ENCODE results near the gene RBX1.
A peak's percentile ranks its signal among the peaks of the same experiment; 100 is the strongest.
"Not testable (repeated sequence)": the region's sequence is repeated elsewhere in the genome, so short reads cannot be mapped to it uniquely, and the experiment has no call there.

RBX1 gene

GRCh38 chr22:41000040-41000565 is 48.9 kb downstream of the RBX1 start:
- ChIA-PET CTCF (no interaction called here), POLR2A (ENCODE audit: low non-redundant PET) (no interaction called here)
- DNase-seq (ENCODE audit: low spot score), result no peak

GRCh38 chr22:41000941-41001721 is 50.0 kb downstream of the RBX1 start:
- POLR2A ChIA-PET (ENCODE audit: low non-redundant PET), result interaction anchor here (1.2 kb wide), 1 partner anchor 20 kb away, joined by 3 read pairs; no protein-coding TSS in a partner anchor
- CTCF ChIA-PET, result interaction anchor here (0.9 kb wide), 1 partner anchor 10 kb away, joined by 3 read pairs; no protein-coding TSS in a partner anchor
- no peak overlapping the region for H3K27ac ChIP-seq
- no peak for TF ChIP-seq CTCF (conservative IDR thresholded peaks at IDR 0.05; ENCODE audit: low read depth)
- no peak for DNase-seq (ENCODE audit: low spot score)

More at GRCh38 chr22:41000040-41000565, 48.9 kb downstream of the RBX1 start:
- no peak for TF ChIP-seq CTCF (conservative IDR thresholded peaks at IDR 0.05; ENCODE audit: low read depth)
- H3K27ac ChIP-seq, result no peak overlapping the region

GRCh38 chr22:41001722-41002122 is 50.5 kb downstream of the RBX1 start:
- ChIA-PET POLR2A (ENCODE audit: low non-redundant PET) (interaction anchor here (0.7 to 1.2 kb wide), 2 partner anchors 9 to 20 kb away, joined by 3 to 11 read pairs; no protein-coding TSS in a partner anchor), CTCF (interaction anchor here (0.9 kb wide), 1 partner anchor 10 kb away, joined by 3 read pairs; no protein-coding TSS in a partner anchor)
- peak; percentile 69 for DNase-seq (ENCODE audit: low spot score)
- no peak for TF ChIP-seq CTCF (conservative IDR thresholded peaks at IDR 0.05; ENCODE audit: low read depth)
- no peak overlapping the region for H3K27ac ChIP-seq

- DNase-seq (ENCODE audit: low spot score); H3K27ac ChIP-seq: not testable (repeated sequence)
- ChIA-PET POLR2A (ENCODE audit: low non-redundant PET) (interaction anchor here (0.7 to 1.2 kb wide), 2 partner anchors 8 to 19 kb away, joined by 3 to 11 read pairs; no protein-coding TSS in a partner anchor), CTCF (interaction anchor here (0.8 kb wide), 1 partner anchor 88 kb away, joined by 4 read pairs; no protein-coding TSS in a partner anchor)
These were observed 51.2 kb downstream of the RBX1 start for GRCh38 chr22:41002386-41002785.

GRCh38 chr22:41003066-41003465 is 51.9 kb downstream of the RBX1 start:
- peak; percentile 6 for DNase-seq (ENCODE audit: low spot score)
- ChIA-PET CTCF (interaction anchor here (0.8 kb wide), 1 partner anchor 87 kb away, joined by 4 read pairs; no protein-coding TSS in a partner anchor), POLR2A (ENCODE audit: low non-redundant PET) (no interaction called here)
- no peak overlapping the region for H3K27ac ChIP-seq
- TF ChIP-seq CTCF (conservative IDR thresholded peaks at IDR 0.05; ENCODE audit: low read depth), result no peak

- no peak overlapping the region for H3K27ac ChIP-seq
- TF ChIP-seq CTCF (conservative IDR thresholded peaks at IDR 0.05; ENCODE audit: low read depth), result no peak
- no peak for DNase-seq (ENCODE audit: low spot score)
- ChIA-PET CTCF (interaction anchor here (0.6 kb wide), 1 partner anchor 45 kb away, joined by 3 read pairs; no protein-coding TSS in a partner anchor), POLR2A (ENCODE audit: low non-redundant PET) (no interaction called here)
These were observed 52.8 kb downstream of the RBX1 start for GRCh38 chr22:41003976-41004375.
